Prostate gland (tissue), 2 donors: ENCODE data around the gene POC5. TPM values are rescaled to one million over a fixed set of nuclear protein-coding genes. Genes with fewer than 3 reads are reported as not detected.

Experiments
- DNase-seq: peaks from one replicate; pipeline ENCODE4 v3.0.0-alpha.2; 2019; ENCODE audit warnings: low spot score
- H3K27ac ChIP-seq, 2 donors: fragments of 200-600 bp; sonication (generic); 2 replicates each; pipeline ENCODE4 v1.5.1; 2017 to 2019
- H3K27me3 ChIP-seq: fragments of 200-600 bp; sonication (generic); replicated peaks from 2 replicates; pipeline ENCODE4 v1.5.1; 2019; ENCODE audit not compliant: insufficient read depth
- H3K36me3 ChIP-seq, 2 donors: fragments of 200-600 bp; sonication (generic); 1 replicate in 1 of 2; 2 replicates in 1 of 2; pipeline versions ENCODE4 v1.5.1 to v1.8.1; 2017 to 2019
- H3K4me1 ChIP-seq: fragments of 200-600 bp; sonication (generic); replicated peaks from 2 replicates; pipeline ENCODE4 v1.5.1; 2019
- H3K4me3 ChIP-seq, 2 donors: fragments of 200-600 bp; sonication (generic); 2 replicates each; pipeline ENCODE4 v1.5.1; 2017 to 2019
- H3K9me3 ChIP-seq: fragments of 200-600 bp; sonication (generic); 2 replicates; pipeline ENCODE4 v1.5.1; 2017
- CTCF ChIP-seq, 4 experiments: fragments of 200-600 bp in 2 of 4; fragments of 450-650 bp in 2 of 4; sonication (generic) in 2 of 4; IDR thresholded peaks; 1 replicate in 3 of 4; 2 replicates in 1 of 4; pipeline ENCODE4 v1.5.1; 2016 to 2019; ENCODE audit warnings: antibody characterized with exemption in 4 of 4, mild to moderate bottlenecking in 2 of 4, moderate library complexity in 2 of 4
- POLR2A ChIP-seq: fragments of 450-650 bp; IDR thresholded peaks from one replicate; pipeline ENCODE4 v1.6.1; 2016; ENCODE audit warnings: antibody characterized with exemption, mild to moderate bottlenecking
- POLR2AphosphoS5 ChIP-seq: sonication (generic); formaldehyde crosslinking; IDR thresholded peaks from one replicate; pipeline ENCODE4 v1.6.1; 2017; ENCODE audit warnings: antibody characterized with exemption
- WGBS: methylation state at CpG from one replicate; pipeline ENCODE4 v1.1.5; 2018; 5-methylcytosine and 5-hydroxymethylcytosine counted together
- intact Hi-C: fragments of 100-400 bp; cut with DNase I; formaldehyde crosslinking; loops from one replicate; pipeline ENCODE4 v1.14.2; 2022
- total RNA-seq, 2 donors: library from RNA; depleted of rRNA; stranded (reverse); fragments of >200 nt; gene quantifications; one replicate each; pipeline ENCODE4 v1.1.0, GENCODE V29; 2016

The POC5 gene
- total RNA-seq, 2 donors from 2014 or later, result 12.1 to 18.4 TPM

GRCh38 chr5:75637949-75638348 is 79.3 kb downstream of the POC5 start:
- no peak overlapping the region for H3K27ac ChIP-seq
- no peaks in the 10 kb centered on the region for H3K4me1 ChIP-seq
- no peaks in the 10 kb centered on the region for H3K36me3 ChIP-seq
- no peak for DNase-seq
- intact Hi-C loops, result no loop called here
- no peaks in the 10 kb centered on the region for H3K27me3 ChIP-seq
- no peaks in the 10 kb centered on the region for H3K9me3 ChIP-seq
- TF ChIP-seq CTCF (IDR thresholded peaks at IDR 0.05), result no peak
- TF ChIP-seq POLR2AphosphoS5, result no peak
- TF ChIP-seq POLR2A, result no peak
- 71% methylated on average over 1 of the region's 1 CpG for WGBS
- no peak overlapping the region for H3K4me3 ChIP-seq

GRCh38 chr5:75632321-75632720 is 84.9 kb downstream of the POC5 start:
- intact Hi-C loops, result no loop called here
- Histone ChIP-seq H3K4me3 (no peak overlapping the region), H3K36me3 (no peaks in the 10 kb centered on the region), H3K4me1 (no peaks in the 10 kb centered on the region), H3K9me3 (no peaks in the 10 kb centered on the region), H3K27me3 (no peaks in the 10 kb centered on the region), H3K27ac (no peak overlapping the region)
- DNase-seq, result no peak
- TF ChIP-seq POLR2AphosphoS5 (no peak), CTCF (IDR thresholded peaks at IDR 0.05) (no peak)
- WGBS, result 100% methylated on average over 1 of the region's 1 CpG

- TF ChIP-seq POLR2A, result no peak
- TF ChIP-seq POLR2AphosphoS5, result no peak
- TF ChIP-seq CTCF (IDR thresholded peaks at IDR 0.05), result no peak
- H3K9me3 ChIP-seq, result no peaks in the 10 kb centered on the region
- intact Hi-C loops, result no loop called here
- no peak overlapping the region for H3K27ac ChIP-seq
- no peaks in the 10 kb centered on the region for H3K4me1 ChIP-seq
- WGBS, result 92% methylated on average over 2 of the region's 2 CpGs
- no peaks in the 10 kb centered on the region for H3K36me3 ChIP-seq
- no peaks in the 10 kb centered on the region for H3K27me3 ChIP-seq
- no peak for DNase-seq
- no peak overlapping the region for H3K4me3 ChIP-seq
Observed at GRCh38 chr5:75630875-75631274, 86.4 kb downstream of the POC5 start.

- intact Hi-C loops, result no loop called here
- WGBS, result 88% methylated on average over 1 of the region's 1 CpG
Observed at GRCh38 chr5:75627801-75628200, 89.4 kb downstream of the POC5 start.

More at GRCh38 chr5:75627801-75628200, 89.4 kb downstream of the POC5 start:
- TF ChIP-seq POLR2A (no peak), POLR2AphosphoS5 (no peak), CTCF (IDR thresholded peaks at IDR 0.05) (no peak)
- H3K27me3 ChIP-seq, result no peaks in the 10 kb centered on the region
- no peaks in the 10 kb centered on the region for H3K36me3 ChIP-seq
- H3K9me3 ChIP-seq, result no peaks in the 10 kb centered on the region
- H3K4me3 ChIP-seq, result no peak overlapping the region
- no peak overlapping the region for H3K27ac ChIP-seq
- no peak for DNase-seq
- no peaks in the 10 kb centered on the region for H3K4me1 ChIP-seq
